H9 (cell line): ENCODE data around the gene PRPF6. TPM values are rescaled to one million over a fixed set of nuclear protein-coding genes. Genes with fewer than 3 reads are reported as not detected.
A peak's percentile ranks its signal among the peaks of the same experiment; 100 is the strongest.

ENCODE experiments used
- DNase-seq: peaks from one replicate; pipeline ENCODE4 v3.0.0-alpha.2; 2017
- H2AFZ ChIP-seq: one replicate; pipeline ENCODE4 v1.6.1; 2013; ENCODE audit warnings: mild to moderate bottlenecking, low read length, control low read depth, moderate library complexity
- H2AK5ac ChIP-seq: 2 replicates; pipeline ENCODE4 v1.6.1; 2013; ENCODE audit warnings: low read length, control low read depth, mixed read lengths; ENCODE audit not compliant: insufficient read length
- H2BK120ac ChIP-seq: one replicate; pipeline ENCODE4 v1.6.1; 2013; ENCODE audit warnings: low read depth, mild to moderate bottlenecking, low read length, control low read depth, inconsistent platforms; ENCODE audit not compliant: poor library complexity, severe bottlenecking
- H2BK12ac ChIP-seq: 2 replicates; pipeline ENCODE4 v1.6.1; 2013; ENCODE audit warnings: low read length, control low read depth, mixed read lengths, low read depth; ENCODE audit not compliant: insufficient read length
- H2BK15ac ChIP-seq: 2 replicates; pipeline ENCODE4 v1.6.1; 2013; ENCODE audit warnings: low read depth, low read length, control low read depth
- H2BK20ac ChIP-seq: one replicate; pipeline ENCODE4 v1.6.1; 2013; ENCODE audit warnings: low read depth, mild to moderate bottlenecking, low read length, control low read depth, inconsistent platforms; ENCODE audit not compliant: poor library complexity, severe bottlenecking
- H2BK5ac ChIP-seq: 2 replicates; pipeline ENCODE4 v1.6.1; 2013; ENCODE audit warnings: low read length, control low read depth, mixed read lengths; ENCODE audit not compliant: insufficient read length
- H3K14ac ChIP-seq: 2 replicates; pipeline ENCODE4 v1.6.1; 2013; ENCODE audit warnings: low read length, control low read depth; ENCODE audit not compliant: insufficient read depth
- H3K18ac ChIP-seq: 2 replicates; pipeline ENCODE4 v1.6.1; 2013; ENCODE audit warnings: low read depth, mild to moderate bottlenecking, mixed read lengths, low read length, control low read depth; ENCODE audit not compliant: insufficient read length
- H3K23ac ChIP-seq: 2 replicates; pipeline ENCODE4 v1.6.1; 2013; ENCODE audit warnings: low read length, control low read depth, mixed read lengths, low read depth; ENCODE audit not compliant: insufficient read length
- H3K23me2 ChIP-seq: 2 replicates; pipeline ENCODE4 v1.6.1; 2013; ENCODE audit warnings: low read depth, mild to moderate bottlenecking, mixed read lengths, low read length, control low read depth; ENCODE audit not compliant: insufficient read length, poor library complexity, severe bottlenecking
- H3K27ac ChIP-seq: 2 replicates; pipeline ENCODE4 v1.5.1; 2013; ENCODE audit warnings: low read length, control low read depth, mixed read lengths, low read depth; ENCODE audit not compliant: insufficient read length
- H3K27me3 ChIP-seq: 2 replicates; pipeline ENCODE4 v1.6.1; 2013; ENCODE audit warnings: low read length, control low read depth, inconsistent platforms; ENCODE audit not compliant: insufficient read depth
- H3K4ac ChIP-seq: 2 replicates; pipeline ENCODE4 v1.6.1; 2013; ENCODE audit warnings: low read depth, mild to moderate bottlenecking, control low read depth, inconsistent platforms, low read length, moderate library complexity
- H3K4me1 ChIP-seq: 2 replicates; pipeline ENCODE4 v1.6.1; 2013; ENCODE audit warnings: low read length, control low read depth, inconsistent platforms; ENCODE audit not compliant: insufficient read depth
- H3K4me2 ChIP-seq: 2 replicates; pipeline ENCODE4 v1.6.1; 2013; ENCODE audit warnings: low read length, control low read depth, mixed read lengths; ENCODE audit not compliant: insufficient read length, insufficient read depth
- H3K56ac ChIP-seq: 2 replicates; pipeline ENCODE4 v1.6.1; 2013; ENCODE audit warnings: low read depth, mild to moderate bottlenecking, mixed read lengths, low read length, control low read depth; ENCODE audit not compliant: insufficient read length
- H3K79me1 ChIP-seq: 2 replicates; pipeline ENCODE4 v1.6.1; 2013; ENCODE audit warnings: low read depth, mild to moderate bottlenecking, moderate library complexity, low read length, control low read depth, inconsistent platforms; ENCODE audit not compliant: insufficient read depth, poor library complexity, severe bottlenecking
- H3K79me2 ChIP-seq: 2 replicates; pipeline ENCODE4 v1.6.1; 2013; ENCODE audit warnings: low read length, control low read depth, inconsistent platforms; ENCODE audit not compliant: insufficient read depth
- H3K9ac ChIP-seq: 2 replicates; pipeline ENCODE4 v1.6.1; 2013; ENCODE audit warnings: low read length, control low read depth, mixed read lengths; ENCODE audit not compliant: insufficient read length; ENCODE audit errors: extremely low read depth
- H3K9me3 ChIP-seq: one replicate; pipeline ENCODE4 v1.6.1; 2013; ENCODE audit warnings: low read depth, low read length, inconsistent platforms; ENCODE audit not compliant: control insufficient read depth
- H3T11ph ChIP-seq: one replicate; pipeline ENCODE4 v1.6.1; 2013; ENCODE audit warnings: mild to moderate bottlenecking, low read length, control low read depth, inconsistent platforms
- H4K20me1 ChIP-seq: one replicate; pipeline ENCODE4 v1.6.1; 2013; ENCODE audit not compliant: control insufficient read depth, insufficient read length, insufficient read depth
- H4K5ac ChIP-seq: 2 replicates; pipeline ENCODE4 v1.6.1; 2013; ENCODE audit warnings: low read depth, mild to moderate bottlenecking, mixed read lengths, low read length, control low read depth; ENCODE audit not compliant: insufficient read length
- H4K8ac ChIP-seq: replicated peaks from 2 replicates; pipeline ENCODE4 v1.6.1; 2013; ENCODE audit warnings: low read length, control low read depth, mixed read lengths, low read depth; ENCODE audit not compliant: insufficient read length
- H4K91ac ChIP-seq: 2 replicates; pipeline ENCODE4 v1.6.1; 2013; ENCODE audit warnings: low read depth, mild to moderate bottlenecking, moderate library complexity, mixed read lengths, low read length, control low read depth; ENCODE audit not compliant: insufficient read length
- H3K27ac Mint-ChIP-seq, 3 experiments: 2 replicates in 2 of 3; 3 replicates in 1 of 3; pipeline ENCODE4 v1.8.0; 2020 to 2021; ENCODE audit warnings: mixed read lengths in 3 of 3, mild to moderate bottlenecking in 1 of 3, moderate library complexity in 1 of 3
- H3K27me3 Mint-ChIP-seq: 2 replicates; pipeline ENCODE4 v1.8.0; 2021; ENCODE audit warnings: low read depth, mild to moderate bottlenecking, moderate library complexity, mixed read lengths
- H3K36me3 Mint-ChIP-seq, 3 experiments: 2 replicates in 2 of 3; 3 replicates in 1 of 3; pipeline ENCODE4 v1.8.0; 2020 to 2021; ENCODE audit warnings: low read depth in 3 of 3, mixed read lengths in 3 of 3; ENCODE audit not compliant: insufficient read depth in 1 of 3
- H3K4me1 Mint-ChIP-seq, 2 experiments: 2 replicates each; pipeline ENCODE4 v1.8.0; 2020; ENCODE audit warnings: mixed read lengths in 2 of 2
- H3K4me3 Mint-ChIP-seq, 2 experiments: 2 replicates in 1 of 2; 3 replicates in 1 of 2; pipeline ENCODE4 v1.8.0; 2020 to 2021; ENCODE audit warnings: mild to moderate bottlenecking in 2 of 2, mixed read lengths in 2 of 2, moderate library complexity in 1 of 2
- H3K9me3 Mint-ChIP-seq, 2 experiments: 2 replicates in 1 of 2; 3 replicates in 1 of 2; pipeline ENCODE4 v1.8.0; 2020; ENCODE audit warnings: mild to moderate bottlenecking in 2 of 2, mixed read lengths in 2 of 2, moderate library complexity in 1 of 2
- WGBS: extraction: QIAGEN DNeasy Blood & Tissue Kit; methylation state at CpG from one replicate; pipeline ENCODE4 v1.1.7; 2013; ENCODE audit warnings: missing lambda C conversion rate, low lambda C conversion rate, mixed read lengths; ENCODE audit not compliant: insufficient read length; ENCODE audit errors: extremely low coverage; 5-methylcytosine and 5-hydroxymethylcytosine counted together
- total RNA-seq: library from RNA; stranded (reverse); gene quantifications from 2 replicates; pipeline ENCODE4 v1.2.1, GENCODE V29; 2021
- TF ChIP-seq, protein P1 (sequence below): fragments of 200-600 bp; sonication (generic); conservative IDR thresholded peaks from 3 replicates; pipeline ENCODE4 v1.8.0; 2021; ENCODE audit warnings: antibody characterized with exemption, mild to moderate bottlenecking

The PRPF6 gene
- total RNA-seq, 1 experiment from 2014 or later, result 87.9 TPM

DNA sequence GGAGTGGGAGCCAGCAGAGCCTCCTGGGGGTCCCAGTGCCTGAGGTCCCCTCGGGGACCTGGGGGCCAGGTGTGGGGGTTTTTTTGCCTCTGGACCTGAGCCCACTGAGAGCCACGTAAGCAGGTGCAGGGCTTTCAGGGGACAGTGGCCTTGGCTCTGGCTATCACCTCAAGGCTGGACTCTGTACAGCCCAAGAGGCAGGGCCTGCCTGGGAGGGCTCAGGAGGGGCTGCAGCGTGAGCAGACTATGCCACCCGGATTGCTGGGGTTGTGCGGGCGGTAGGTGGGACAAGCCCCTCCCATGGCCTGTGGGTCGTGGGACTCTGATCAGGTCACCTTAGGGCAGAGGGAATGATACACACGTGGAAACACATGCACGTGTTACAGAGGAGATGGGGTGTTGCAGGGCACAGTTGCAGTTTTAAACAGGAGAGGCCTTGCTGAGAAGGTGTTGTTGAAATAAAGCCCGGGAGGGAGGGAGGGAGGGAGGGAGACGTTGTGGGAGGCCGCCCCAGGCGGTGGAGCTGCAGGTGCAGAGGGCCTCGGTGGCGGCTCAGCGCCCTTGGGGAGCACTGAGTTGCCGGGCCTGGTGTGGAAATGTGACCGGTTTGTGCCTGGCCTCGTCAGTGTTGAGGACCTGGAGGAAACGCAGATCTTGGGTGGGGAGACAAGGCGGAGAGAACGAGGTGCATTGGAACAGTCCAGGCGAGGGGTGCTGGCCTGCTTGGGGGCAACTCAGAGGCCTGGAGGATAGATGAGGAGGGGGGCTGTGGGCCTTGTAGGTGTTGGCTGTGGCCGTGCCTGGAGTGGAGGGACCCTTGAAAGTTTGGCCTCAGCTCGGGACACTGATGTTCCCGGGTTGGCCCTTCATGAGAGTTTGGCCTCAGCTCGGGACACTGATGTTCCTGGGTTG, 84.4 kb downstream of the PRPF6 start:
- Histone ChIP-seq H4K8ac (no peak overlapping the region), H4K20me1 (no peaks in the 10 kb centered on the region), H3K18ac (peak overlapping the region; percentile 9), H3K79me2 (no peaks in the 10 kb centered on the region), H3T11ph (no peak overlapping the region), H3K9ac (no peak overlapping the region), H3K4me2 (no peak overlapping the region), H3K23ac (no peak overlapping the region), H3K27me3 (no peaks in the 10 kb centered on the region), H3K56ac (no peak overlapping the region), H3K23me2 (peaks cover 6% of the 10 kb centered on the region), H2BK15ac (no peak overlapping the region), H3K4ac (no peak overlapping the region), H2AK5ac (no peak overlapping the region), H2BK20ac (no peak overlapping the region), H2AFZ (no peak overlapping the region), H2BK12ac (no peak overlapping the region), H3K4me1 (peaks cover 1% of the 10 kb centered on the region; the same call in 1 of the 2 replicates), H3K27ac (no peak overlapping the region), H4K91ac (no peak overlapping the region), H2BK5ac (no peak overlapping the region), H3K79me1 (no peaks in the 10 kb centered on the region), H3K9me3 (no peaks in the 10 kb centered on the region), H4K5ac (no peak overlapping the region), H3K14ac (no peak overlapping the region; the same call in 1 of the 2 replicates), H2BK120ac (no peak overlapping the region)
- Mint-ChIP-seq H3K36me3 (peaks cover 0 to 3% (median 0%) of the 10 kb centered on the region in 3 experiments; a peak in 2 of 7 replicates), H3K27ac (no peak overlapping the region; a peak in 2 of 7 replicates), H3K27me3 (peaks cover 1% of the 10 kb centered on the region), H3K4me3 (no peak overlapping the region; a peak in 1 of 5 replicates), H3K9me3 (no peaks in the 10 kb centered on the region), H3K4me1 (peaks cover 28 to 42% of the 10 kb centered on the region in 2 experiments)
- WGBS, result no CpG with 5 or more reads among the region's 27 CpGs
- DNase-seq, result no peak
- TF ChIP-seq, protein P1, sequence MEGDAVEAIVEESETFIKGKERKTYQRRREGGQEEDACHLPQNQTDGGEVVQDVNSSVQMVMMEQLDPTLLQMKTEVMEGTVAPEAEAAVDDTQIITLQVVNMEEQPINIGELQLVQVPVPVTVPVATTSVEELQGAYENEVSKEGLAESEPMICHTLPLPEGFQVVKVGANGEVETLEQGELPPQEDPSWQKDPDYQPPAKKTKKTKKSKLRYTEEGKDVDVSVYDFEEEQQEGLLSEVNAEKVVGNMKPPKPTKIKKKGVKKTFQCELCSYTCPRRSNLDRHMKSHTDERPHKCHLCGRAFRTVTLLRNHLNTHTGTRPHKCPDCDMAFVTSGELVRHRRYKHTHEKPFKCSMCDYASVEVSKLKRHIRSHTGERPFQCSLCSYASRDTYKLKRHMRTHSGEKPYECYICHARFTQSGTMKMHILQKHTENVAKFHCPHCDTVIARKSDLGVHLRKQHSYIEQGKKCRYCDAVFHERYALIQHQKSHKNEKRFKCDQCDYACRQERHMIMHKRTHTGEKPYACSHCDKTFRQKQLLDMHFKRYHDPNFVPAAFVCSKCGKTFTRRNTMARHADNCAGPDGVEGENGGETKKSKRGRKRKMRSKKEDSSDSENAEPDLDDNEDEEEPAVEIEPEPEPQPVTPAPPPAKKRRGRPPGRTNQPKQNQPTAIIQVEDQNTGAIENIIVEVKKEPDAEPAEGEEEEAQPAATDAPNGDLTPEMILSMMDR, result no peak
